Activated CD4-positive, alpha-beta T cell treated with anti-CD3 and anti-CD28 coated beads, Interleukin-2, Interleukin-4, amounts not matched to agents 100 ng/mL and 50 ng/mL, durations not matched to agents 16 hours and 8 hours (primary cell): ENCODE results near the gene SDF2L1.
"Not testable (repeated sequence)": the region's sequence is repeated elsewhere in the genome, so short reads cannot be mapped to it uniquely, and the experiment has no call there.

ENCODE experiments used
- DNase-seq: peaks from one replicate; pipeline ENCODE4 v3.0.0-alpha.2; 2020; ENCODE audit warnings: low spot score

SDF2L1 gene

DNA sequence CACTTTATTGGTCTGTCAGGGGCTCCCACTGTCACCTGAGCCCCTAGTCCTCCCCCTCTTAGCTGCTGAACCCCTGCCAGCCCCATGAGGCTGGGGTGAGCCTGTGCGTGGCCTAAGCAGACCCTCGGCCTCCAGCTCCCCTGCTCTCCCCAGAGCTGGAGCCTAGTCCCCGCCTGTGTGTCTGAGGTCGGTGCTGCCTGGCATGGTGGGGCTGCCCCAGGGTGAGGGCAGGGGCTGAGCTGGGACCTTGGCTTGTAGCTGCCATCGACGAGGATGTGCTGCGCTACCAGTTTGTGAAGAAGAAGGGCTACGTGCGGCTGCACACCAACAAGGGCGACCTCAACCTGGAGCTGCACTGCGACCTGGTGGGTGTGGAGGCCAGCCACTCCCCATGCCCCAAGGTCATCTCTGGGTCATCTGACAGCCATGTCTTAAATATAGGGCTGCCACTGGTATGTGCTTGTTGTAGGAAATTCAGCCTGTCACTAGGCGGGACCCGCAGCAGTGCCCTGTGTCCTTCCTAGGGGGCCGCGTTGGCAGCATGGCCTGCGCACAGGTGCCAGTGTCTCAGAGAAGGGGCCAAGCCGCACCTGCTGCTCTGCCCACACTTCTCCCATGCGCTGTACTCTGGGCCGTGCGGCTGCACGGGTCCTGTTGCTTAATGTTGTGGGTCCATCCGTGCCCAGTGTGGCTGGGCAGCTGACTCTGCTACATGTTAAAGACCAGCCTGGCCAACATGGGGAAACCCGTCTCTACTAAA is 44.7 kb downstream of the SDF2L1 start:
- DNase-seq = no peak

DNA sequence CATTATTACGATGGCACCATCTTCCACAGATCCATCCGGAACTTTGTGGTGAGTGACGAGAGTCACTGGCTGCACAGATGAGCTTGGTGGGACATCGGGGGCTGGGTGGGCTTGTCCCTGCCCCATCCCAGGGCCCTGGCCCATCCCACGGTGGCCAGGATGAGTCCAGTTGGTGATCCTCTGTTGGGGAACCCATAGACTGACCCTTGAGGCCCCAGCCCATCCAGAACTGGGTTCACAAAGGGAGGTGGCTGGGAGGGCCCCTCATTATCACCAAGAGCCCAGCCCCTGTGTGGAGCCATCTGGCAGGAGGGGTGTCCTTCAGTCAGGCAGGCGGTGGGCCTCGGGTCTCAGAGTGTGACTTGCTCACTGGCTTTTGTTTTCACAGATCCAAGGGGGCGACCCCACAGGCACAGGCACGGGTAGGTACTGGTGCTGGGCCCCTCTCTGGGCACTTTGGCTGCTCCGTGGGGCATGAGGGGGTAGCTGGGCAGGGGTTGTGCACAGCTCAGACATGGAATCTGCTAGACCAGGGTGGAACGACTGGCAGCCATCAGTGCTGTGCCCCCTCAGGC is 45.7 kb downstream of the SDF2L1 start:
- no peak for DNase-seq

DNA sequence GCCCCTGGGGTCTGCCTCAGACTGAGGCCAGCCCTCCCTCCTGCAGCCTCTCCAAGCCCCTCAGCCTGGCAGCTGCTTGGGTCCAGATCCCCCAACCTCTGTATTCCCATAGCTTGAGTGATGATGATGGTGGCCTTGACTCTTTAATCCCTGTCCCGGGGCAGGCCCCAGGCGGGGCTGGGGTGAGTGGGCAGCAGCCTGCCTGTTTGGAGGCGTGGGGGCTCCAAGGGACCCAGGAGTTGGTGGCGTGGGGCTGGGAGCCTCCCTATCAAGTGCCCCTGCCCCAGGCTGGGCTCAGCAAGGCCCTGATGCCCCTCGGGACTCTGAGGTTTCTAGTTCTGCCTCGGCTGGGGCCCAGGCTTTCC is 46.2 kb downstream of the SDF2L1 start:
- DNase-seq = no peak

DNA sequence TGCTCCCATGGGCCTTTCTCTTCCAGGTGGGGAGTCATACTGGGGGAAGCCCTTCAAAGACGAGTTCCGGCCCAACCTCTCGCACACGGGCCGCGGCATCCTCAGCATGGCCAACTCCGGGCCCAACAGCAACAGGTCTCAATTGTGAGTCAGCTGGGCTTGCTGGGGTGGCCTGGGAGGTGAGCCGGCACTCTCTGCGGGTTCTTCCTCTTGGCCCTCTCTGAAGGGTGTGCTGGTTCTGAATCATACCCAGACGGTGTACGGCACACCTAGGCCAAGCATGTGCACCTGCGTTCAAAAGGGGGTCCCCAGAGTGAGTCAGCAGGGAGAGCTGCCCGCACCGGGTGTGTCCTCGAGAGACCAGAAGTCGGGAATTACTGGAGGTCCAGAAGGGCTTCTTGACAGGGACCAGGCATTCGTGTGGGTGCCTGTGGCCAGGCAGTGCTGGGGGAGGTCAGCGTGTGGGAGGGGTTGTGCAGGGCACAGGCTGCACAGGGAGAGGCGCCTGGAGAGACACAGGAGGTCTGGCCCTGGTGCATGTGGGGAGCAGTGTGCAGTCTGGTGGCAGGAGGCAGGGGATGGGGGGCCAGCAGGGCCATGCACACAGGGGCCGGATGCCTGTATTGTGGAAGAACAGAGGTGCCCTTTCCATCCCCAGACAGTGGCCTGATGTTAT is 46.7 kb downstream of the SDF2L1 start:
- no peak for DNase-seq

DNA sequence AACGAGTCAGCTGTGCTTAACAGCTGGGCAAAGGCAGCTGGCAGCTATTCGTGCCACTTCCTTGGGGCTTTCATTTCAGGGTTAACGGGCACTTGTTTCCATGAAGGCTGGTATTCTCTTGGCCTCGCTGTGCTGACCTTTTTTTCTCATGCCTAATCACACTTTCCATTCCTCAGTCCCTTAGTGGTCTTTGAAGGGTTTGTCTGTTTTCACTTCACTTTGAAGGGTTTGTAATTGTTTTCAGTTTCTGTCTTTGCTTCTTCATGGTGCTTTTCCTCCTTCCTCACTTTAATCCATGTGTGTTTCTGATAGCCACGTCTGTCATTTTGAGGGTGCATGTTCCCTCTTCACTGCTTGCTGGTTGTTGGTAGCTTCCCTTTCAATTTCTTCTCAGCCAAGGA is 48.3 kb downstream of the SDF2L1 start:
- peak; percentile 25 for DNase-seq

DNA sequence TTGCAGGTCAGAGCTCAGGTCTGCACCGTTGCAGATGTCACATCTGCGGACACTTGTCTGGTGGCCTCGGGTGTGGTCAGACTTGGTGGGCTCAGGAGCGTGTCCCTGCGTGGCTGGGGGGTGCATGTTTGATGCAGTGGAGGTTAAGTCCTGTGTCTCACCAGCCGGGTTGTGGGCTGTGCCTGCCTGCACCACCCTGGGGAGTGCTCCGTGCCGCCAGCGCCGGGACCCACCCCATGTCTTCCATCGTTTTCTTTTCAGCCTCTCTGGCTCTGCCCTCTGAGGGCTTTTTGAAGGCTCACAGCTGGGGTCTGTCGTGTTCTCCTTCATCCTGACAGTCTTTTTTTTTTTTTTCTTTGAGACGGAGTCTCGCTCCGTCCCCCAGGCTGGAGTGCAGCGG is 49.7 kb downstream of the SDF2L1 start:
- DNase-seq = no peak

DNA sequence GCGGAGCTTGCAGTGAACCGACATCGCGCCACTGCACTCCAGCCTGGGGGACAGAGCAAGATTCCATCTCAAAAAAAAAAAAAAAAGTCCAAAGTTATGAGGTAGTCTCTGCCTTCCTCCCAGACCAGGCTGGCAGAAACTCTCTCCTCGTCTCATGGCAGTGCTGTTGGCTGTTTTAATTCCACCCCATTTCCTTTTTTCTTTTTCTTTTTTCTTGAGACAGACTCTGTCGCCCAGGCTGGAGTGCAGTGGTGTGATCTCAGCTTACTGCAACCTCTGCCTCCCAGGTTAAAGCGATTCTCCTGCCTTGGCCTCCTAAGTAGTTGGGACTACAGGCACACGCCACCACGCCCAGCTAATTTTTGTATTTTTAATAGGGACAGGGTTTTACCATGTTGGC is 50.8 kb downstream of the SDF2L1 start:
- DNase-seq = not testable (repeated sequence)

DNA sequence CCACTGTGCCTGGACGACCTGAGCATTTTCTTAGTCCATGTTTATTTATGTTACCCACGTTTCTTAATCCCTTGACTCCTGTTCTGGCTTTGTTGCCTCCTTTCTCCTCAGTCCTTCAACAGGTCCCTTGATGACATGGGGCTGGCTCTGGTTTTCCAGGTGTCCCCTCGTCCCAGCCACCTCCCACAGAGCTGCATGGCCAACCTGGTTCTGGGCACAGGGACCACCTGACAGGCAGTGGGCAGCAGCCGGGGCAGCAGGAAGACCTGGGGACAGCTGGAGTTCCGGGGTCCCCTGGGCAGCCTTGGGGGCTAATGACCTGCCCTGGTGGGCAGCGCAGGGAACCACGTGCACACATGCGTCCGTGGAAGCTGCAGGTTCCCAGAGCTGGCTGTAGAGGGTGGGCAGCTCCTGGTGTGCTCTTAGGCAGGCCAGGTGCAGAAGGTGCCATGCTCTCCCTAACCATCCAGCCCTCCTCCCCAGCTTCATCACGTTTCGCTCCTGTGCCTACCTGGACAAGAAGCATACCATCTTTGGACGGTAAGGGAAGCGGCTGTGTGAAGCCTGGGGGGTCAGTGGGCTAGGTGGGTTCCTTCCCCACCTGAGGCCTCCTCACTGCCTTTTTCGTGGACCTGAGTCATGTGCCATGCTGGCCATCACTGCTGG is 51.4 kb downstream of the SDF2L1 start:
- DNase-seq = no peak
